NCI-H524 (cell line): ENCODE measurements around the gene VSTM2B.

Experiments used
- DNase-seq, 2 experiments: peaks; one replicate each; lab custom pipeline; 2025; lab: John Stamatoyannopoulos, UW

Gene VSTM2B

DNA sequence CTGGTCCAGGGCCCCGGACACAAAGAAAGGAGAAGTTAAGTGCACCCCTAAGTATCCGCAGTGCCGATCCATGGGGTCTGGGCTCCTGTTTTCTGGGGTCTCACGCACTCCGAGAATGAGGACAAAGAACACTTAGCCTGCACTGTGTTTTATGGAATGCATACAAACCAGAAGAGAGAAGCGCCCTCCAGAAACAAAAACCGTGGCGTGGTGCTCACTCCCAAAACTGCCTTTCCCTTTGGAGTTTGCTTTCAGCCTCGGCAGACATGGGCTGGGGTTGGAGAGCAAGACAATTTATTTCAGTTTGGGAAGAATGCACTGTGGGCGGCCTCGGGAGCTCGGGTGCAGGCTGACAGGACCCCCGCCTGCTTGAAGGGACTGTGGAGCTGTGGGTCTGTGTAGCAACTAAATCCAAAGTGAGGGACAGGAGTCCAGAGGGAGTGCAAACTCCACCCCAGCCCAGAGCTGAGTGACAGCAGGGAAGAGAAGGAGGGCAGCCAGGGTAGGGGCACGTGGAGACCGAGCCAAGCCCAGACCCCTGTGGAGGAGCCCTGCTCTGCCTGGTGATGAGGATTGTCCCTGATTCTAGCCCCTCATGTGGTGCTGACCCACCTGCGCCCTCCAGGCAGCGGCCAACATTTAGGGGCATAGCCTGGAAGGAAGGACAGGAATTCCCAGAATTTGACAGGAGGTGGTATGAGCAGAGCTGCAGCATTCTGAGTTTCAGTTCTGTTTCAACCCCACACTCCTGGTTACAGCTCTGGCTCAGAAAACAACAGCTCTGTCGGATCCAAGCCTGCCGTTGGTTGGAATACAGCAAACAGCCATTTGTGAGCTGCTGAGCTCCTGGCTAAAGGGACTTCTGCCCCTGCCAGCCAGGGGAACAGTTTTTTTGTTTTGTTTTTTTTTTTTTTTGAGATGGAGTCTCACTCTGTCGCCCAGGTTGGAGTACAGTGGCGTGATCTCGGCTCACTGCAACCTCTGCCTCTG is 42.5 kb downstream of the VSTM2B start:
- no peak for DNase-seq

- no peak for DNase-seq
These were observed 43.5 kb downstream of the VSTM2B start for GRCh38 chr19:29569038-29569911.

- DNase-seq: no peak
These were observed 45.4 kb downstream of the VSTM2B start for GRCh38 chr19:29571181-29571580.

DNA sequence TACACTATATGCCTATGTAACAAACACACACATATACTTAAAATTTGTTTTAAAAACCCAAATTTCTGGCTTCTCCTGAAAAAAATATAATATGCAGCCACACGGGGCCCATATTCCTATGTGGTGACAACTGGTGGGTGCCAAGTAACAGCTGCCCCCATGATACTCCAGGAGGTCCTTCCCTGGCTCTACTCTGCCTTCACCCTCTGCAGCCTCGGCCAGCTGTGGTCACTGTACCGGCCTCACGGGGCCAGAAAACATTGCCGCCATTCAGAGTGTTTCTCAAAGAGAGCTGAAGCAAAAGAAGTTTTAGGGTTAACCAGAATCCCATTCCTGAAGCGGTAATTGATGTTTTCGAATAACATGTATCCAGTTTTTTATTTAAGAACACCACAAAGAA is 47.7 kb downstream of the VSTM2B start:
- DNase-seq: no peak

- DNase-seq: peak in 1 of 2 experiments; percentile 16
These were observed 48.7 kb downstream of the VSTM2B start for GRCh38 chr19:29574510-29574909.

DNA sequence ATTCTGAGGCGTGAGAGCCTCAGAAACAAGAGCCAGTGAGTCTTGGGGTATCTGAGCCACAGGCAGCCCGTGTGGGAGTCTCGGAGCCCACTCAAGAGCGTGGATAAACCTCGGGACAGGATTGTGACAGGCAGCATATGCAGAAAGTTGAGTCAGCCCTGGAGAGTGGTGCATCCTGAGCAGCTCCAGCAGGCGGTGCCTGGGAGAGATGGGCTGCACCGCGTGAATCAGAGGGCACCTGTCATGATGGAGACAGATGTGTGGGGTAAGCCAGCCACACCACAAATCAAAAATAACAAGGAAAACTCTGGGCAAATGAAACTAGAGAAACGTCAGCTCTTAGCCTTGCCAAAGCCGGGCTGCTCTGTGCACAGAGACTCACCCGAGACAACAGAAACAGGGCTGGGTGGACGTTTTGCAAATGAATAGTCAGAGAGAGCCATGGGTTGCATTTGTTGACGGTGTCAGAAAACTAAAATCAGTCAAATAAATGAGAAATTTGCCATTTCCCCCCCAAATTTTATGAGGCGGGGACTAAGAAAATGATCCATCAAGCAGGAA is 50.3 kb downstream of the VSTM2B start:
- no peak for DNase-seq

DNA sequence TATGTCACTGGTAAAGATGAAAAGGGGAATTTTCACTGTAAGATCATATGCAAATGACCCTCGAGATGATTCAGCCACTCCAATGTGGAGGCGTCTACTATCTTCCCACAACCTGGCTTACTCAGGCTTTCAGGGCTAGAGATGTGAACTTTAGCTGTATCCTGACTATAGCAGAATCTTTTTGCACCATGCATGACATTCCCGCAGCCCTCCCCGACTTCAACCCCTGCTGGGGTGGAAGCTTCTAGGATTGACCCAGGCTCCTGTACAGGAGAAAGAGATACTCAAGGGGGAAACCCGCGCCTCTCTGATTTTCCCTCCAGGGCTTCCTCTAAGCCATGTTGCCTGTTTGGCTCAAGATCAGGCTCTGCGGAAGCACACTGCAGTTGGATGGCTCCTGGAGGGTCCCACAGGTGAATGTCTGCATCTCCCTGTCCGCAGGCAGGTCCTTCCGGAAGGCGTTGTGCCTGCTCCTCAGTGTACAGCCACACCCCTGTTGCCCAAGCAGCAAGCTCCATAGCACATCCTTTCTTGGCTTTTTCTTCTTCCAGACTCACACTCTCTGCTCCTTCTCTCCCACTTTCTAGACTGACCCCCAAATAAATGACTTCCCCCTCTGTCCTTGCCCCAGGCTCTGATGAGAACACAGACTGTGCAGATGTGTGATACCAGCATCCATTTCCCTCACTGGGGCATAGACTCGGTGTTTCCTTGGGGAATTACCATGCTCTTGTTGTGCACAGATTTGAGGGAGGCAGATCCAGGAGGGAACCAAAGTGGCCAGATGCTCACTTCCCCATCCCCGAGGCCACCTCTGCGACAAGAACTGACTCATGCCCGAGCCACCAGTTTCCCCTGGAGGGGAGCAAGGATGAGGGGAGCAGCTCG is 51.2 kb downstream of the VSTM2B start:
- no peak for DNase-seq

- DNase-seq: no peak
These were observed 51.8 kb downstream of the VSTM2B start for GRCh38 chr19:29577649-29577963.

- no peak for DNase-seq
These were observed 52.6 kb downstream of the VSTM2B start for GRCh38 chr19:29578349-29578748.

GRCh38 chr19:29579308-29579910 is 53.6 kb downstream of the VSTM2B start:
- DNase-seq: no peak

- DNase-seq: no peak
These were observed 55.6 kb downstream of the VSTM2B start for GRCh38 chr19:29581398-29581797.

- DNase-seq: no peak
These were observed 57.6 kb downstream of the VSTM2B start for GRCh38 chr19:29583196-29583999.

DNA sequence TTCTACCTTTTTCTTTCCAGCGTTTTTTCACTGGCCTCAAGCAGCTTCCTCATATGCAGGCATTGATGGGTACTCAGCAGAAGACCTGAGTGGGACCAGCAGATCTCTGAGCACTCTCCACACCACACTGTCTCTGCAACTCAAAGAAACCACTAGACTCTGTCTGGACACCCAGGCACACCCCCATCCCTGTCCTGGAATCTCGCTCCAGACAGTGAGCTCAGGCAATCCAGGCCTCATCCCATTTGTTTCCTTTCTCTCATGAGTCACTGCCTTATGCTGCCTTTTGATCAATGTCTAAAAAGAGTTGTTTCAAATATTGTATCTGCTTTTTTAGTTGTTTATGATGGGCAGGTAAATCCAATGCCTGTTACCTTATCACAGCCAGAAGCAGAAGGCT is 60.6 kb downstream of the VSTM2B start:
- DNase-seq: no peak

GRCh38 chr19:29587059-29587458 is 61.3 kb downstream of the VSTM2B start:
- DNase-seq: no peak

DNA sequence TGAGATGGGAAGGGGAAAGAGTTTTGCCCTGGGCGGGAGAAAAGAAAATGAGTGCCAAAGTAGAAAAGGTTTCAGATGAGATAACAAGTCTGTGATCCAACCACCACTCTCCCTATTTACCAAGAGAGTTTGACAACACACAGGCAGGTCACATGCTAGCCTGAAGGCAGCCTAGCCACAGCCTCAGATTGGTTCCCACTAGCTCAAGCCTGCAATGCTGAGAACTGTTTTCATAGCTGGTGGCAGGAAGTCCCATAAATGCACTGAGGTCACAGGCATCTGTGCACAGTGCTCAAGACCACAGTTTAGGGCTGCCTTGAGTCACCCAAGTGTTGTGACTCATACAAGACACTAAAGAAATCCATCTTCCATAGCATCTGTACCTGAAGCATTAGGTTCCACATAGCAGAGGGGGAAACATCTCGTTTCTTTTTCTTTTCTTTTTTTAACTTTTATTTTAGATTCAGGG is 61.8 kb downstream of the VSTM2B start:
- DNase-seq: no peak

DNA sequence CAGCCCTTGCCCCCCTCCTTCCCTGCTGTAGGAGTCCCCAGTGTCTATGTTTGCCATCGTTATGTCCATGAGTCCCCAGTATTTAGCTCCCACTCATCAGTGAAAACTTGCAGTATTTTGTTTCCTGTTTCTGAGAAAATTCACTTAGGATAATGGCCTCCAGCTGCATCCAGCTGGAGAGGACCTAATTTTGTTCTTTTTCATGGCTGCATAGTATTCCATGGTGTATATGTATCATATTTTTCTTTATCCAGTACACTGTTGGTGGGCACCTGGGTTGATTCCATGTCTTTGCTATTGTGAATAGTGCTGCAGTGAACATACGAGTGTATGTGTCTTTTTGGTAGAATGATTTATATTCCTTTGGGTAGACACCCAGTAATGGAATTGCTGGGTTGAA is 62.3 kb downstream of the VSTM2B start:
- no peak for DNase-seq

GRCh38 chr19:29590278-29590677 is 64.5 kb downstream of the VSTM2B start:
- no peak for DNase-seq

DNA sequence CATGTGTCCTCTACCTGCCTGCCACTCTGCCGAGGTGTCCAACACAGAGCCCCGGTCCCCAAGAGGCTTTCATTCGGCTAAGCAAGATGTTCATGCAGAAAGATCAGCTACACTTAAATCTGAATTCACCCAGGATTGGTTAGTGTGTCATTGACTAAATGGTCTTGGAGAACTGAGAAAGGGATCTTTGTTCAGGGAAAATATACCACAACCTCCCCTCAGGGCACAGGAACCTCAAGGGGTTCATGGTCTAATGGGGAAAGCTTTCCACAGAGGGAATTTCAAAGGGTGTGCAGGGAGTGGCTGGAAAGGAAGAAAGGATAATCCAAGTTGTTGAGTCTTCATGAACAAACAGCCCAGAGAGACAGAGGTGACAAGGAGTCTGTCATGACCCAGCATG is 65.9 kb downstream of the VSTM2B start:
- no peak for DNase-seq

- DNase-seq: no peak
These were observed 68.1 kb downstream of the VSTM2B start for GRCh38 chr19:29593869-29594268.

DNA sequence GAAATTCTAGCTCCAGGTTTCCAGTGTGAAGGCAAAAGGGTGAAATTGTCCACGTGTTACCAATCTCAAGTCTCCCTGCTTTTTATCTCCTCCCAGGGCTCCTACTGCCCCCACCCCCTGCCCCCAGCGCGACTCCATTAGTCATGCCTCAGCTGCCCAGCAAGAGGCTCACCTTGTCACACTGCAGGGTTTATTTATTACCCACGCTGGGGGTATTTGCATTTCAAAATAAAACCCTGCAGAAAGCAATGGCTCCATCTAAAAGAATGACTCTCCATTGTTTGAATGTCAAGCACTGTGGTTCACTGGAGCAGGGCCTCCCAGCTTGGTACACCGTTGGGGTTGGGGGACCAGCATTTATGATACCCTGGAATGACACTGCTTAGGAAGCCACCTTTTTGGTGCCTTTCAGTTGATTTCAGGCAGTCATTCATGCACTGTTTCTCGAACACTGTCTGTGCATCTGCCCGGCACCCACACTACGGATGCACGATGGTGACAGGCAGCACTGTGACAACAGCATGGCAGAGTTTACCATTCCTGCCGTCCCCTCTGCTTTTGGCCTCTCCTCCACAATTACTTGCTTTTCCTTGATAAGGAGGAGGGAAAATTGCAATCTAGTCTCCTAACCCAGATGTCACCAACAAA is 70.4 kb downstream of the VSTM2B start:
- no peak for DNase-seq
